Measurements from ENCODE around the gene PLD6.

- TF ChIP-seq, protein P1, sequence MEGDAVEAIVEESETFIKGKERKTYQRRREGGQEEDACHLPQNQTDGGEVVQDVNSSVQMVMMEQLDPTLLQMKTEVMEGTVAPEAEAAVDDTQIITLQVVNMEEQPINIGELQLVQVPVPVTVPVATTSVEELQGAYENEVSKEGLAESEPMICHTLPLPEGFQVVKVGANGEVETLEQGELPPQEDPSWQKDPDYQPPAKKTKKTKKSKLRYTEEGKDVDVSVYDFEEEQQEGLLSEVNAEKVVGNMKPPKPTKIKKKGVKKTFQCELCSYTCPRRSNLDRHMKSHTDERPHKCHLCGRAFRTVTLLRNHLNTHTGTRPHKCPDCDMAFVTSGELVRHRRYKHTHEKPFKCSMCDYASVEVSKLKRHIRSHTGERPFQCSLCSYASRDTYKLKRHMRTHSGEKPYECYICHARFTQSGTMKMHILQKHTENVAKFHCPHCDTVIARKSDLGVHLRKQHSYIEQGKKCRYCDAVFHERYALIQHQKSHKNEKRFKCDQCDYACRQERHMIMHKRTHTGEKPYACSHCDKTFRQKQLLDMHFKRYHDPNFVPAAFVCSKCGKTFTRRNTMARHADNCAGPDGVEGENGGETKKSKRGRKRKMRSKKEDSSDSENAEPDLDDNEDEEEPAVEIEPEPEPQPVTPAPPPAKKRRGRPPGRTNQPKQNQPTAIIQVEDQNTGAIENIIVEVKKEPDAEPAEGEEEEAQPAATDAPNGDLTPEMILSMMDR (IDR thresholded peaks at IDR 0.05 in 4 of 5, conservative IDR thresholded peaks at IDR 0.05 in 1 of 5) = no peak
- TF ChIP-seq POLR2A (IDR thresholded peaks at IDR 0.05) = no peak
Measured at GRCh38 chr17:17154981-17155380, 51.2 kb downstream of the PLD6 start.
